Measurements from ENCODE around the gene STC2.

Gene STC2

DNA sequence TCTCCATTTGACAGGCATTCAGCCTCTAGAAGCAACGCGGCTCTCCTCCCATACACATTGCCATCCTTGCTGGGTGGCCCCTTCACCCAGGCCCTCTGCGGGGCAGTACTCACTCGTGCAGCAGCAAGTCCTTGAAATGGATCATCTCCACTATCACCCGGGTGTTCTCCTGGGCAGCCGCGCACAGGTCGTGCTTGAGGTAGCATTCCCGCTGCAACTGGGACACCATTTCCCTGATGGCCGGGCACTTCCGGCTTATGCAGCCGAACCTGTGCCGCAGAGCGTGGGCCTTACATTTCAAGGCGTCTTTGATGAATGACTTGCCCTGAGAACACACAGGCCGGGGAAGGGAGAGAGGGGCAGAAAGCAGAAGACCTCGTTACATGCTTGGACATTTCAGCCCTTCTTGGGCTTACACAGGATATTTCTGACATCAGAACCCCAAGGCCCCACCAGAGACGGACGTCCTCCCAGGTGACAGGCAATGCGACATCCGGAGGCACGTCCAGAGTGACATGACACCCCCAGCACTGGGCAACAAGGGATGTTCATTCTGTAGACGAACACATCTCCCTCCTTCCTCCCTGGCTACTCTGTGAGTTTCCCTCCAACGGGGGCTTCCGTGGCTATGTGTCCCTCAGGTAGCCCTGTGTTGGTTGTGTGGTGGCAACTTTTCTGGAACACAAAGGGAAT is 5.0 kb downstream of the STC2 start:
- DNase-seq (ENCODE audit: low read depth): no peak
- H3K4me3 ChIP-seq (ENCODE audit: low read depth, low read length): no peak overlapping the region
- TF ChIP-seq, protein P1, sequence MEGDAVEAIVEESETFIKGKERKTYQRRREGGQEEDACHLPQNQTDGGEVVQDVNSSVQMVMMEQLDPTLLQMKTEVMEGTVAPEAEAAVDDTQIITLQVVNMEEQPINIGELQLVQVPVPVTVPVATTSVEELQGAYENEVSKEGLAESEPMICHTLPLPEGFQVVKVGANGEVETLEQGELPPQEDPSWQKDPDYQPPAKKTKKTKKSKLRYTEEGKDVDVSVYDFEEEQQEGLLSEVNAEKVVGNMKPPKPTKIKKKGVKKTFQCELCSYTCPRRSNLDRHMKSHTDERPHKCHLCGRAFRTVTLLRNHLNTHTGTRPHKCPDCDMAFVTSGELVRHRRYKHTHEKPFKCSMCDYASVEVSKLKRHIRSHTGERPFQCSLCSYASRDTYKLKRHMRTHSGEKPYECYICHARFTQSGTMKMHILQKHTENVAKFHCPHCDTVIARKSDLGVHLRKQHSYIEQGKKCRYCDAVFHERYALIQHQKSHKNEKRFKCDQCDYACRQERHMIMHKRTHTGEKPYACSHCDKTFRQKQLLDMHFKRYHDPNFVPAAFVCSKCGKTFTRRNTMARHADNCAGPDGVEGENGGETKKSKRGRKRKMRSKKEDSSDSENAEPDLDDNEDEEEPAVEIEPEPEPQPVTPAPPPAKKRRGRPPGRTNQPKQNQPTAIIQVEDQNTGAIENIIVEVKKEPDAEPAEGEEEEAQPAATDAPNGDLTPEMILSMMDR (conservative IDR thresholded peaks at IDR 0.05; ENCODE audit: low read depth, low read length): no peak

DNA sequence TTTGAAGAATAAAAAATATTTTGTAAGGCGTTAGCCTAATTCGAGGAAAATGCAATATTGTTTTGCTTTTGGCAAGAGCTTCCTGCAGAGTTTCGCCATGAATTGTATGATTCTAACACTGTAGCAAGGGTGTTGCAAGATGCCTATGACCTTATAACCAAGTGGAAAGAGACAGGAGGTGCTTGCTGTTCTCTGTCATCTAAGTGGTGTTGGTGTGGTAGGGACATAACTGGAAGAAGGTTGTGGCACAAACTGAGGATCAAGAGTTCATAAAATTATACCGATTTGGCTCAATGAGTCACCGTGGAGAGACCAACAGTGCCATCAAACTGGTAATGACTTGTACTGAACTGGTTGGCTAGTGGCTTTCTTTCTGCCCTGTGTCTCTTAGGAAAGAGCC is 6.3 kb downstream of the STC2 start:
- no peak overlapping the region for H3K4me3 ChIP-seq (ENCODE audit: low read depth, low read length)
- peak; percentile 54 for DNase-seq (ENCODE audit: low read depth)
- TF ChIP-seq, protein P1 (conservative IDR thresholded peaks at IDR 0.05; ENCODE audit: low read depth, low read length): no peak

DNA sequence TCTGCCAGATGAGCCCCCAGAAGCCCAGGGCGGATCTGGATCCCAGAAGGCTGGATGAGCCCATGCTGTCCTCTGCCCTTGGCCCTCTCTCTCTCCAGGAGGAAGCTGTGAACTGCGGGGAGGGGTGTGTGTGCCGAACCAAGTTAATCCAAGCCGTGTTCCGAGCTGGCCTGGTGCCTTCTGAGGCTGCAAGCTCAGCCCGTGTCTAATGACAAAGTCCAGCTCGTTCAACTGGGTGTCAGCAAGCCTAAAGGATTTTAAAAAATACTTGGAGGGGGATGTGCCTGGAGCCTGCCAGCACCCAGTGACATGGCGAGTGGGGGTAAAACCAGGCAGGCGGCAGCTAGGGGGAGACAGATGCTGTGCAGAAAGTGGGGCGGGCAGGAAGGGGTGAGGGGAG is 8.0 kb downstream of the STC2 start:
- H3K4me3 ChIP-seq (ENCODE audit: low read depth, low read length): no peak overlapping the region
- DNase-seq (ENCODE audit: low read depth): no peak
- TF ChIP-seq, protein P1 (conservative IDR thresholded peaks at IDR 0.05; ENCODE audit: low read depth, low read length): peak; percentile 17

DNA sequence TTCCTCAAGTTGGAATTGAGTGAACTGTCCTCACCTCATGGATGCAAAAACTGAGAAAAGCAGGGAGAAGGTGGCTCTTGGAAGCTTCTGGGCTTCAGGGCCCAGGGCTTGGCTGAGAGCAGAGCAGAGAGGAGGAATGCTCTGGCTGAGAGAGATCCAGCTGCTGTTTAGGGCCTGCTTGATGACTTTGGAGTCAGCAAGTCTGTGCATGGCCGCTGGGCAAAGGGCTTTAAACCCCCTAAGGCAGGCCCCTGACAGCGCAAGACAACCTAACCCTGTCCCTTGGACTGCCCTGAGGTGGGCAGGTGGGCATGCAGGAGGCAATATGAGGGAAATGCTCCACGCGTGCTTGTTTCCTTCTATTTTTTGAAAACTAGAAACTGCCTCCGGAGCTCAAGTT is 8.6 kb downstream of the STC2 start:
- TF ChIP-seq, protein P1 (conservative IDR thresholded peaks at IDR 0.05; ENCODE audit: low read depth, low read length): no peak

DNA sequence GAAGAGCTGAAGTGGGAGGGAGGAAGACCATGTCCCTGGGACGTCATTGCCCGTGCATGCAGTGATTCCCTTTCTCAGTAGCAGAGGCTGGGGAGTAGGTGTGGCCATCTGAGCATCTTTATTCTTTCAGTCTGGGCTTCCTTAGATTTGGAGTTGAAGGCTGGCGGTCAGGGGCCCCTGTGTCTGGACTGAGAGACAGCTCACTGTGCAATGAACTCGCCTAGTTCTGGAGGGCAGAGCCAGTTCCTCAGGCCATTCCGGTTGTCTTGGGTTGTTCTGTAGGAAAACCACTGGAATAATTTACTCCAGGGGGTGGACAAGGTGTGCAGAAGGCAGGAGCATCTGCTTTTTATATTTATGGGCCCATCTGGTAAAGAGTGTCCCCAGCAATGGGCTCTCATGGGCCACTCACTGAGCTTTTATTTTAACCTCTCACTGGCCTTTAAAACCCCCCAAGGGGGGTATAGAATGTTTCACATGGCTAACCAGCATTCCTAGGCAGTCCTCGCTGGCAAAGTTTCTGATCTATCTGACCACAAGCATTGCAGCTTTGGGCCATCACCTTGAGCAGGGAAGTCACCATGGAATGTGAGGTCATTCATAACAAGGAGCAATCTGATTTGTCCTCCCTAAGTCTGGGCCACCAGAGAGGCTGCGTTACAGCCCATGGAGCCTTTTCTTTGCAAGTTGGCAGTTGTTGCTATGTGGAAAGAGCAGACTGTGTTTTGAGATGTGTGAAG is 9.2 kb downstream of the STC2 start:
- no peak overlapping the region for H3K4me3 ChIP-seq (ENCODE audit: low read depth, low read length)
- TF ChIP-seq, protein P1 (conservative IDR thresholded peaks at IDR 0.05; ENCODE audit: low read depth, low read length): no peak
- peak; percentile 70 for DNase-seq (ENCODE audit: low read depth)

More for the DNA sequence above, 8.6 kb downstream of the STC2 start:
- DNase-seq (ENCODE audit: low read depth): no peak
- H3K4me3 ChIP-seq (ENCODE audit: low read depth, low read length): no peak overlapping the region

DNA sequence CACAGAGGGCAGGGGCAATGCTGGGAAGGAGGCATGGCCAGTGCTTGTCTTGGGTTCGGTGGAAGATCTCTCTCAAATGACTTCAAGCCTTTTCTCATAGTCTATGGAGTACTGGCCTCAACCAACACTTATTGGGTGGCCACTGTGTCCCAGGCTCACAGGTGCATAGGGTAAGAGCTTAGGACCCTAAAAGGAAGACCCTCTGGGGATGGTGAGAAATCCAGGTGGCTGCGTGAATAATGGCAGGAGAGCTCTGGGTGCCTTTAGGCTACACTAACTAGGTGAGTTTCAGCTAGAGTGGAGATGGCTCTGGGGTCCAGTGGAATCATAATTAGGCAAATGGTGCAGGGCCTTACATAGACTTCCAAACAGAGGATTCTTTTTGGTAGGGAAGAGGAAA is 9.9 kb downstream of the STC2 start:
- DNase-seq (ENCODE audit: low read depth): no peak
- no peak overlapping the region for H3K4me3 ChIP-seq (ENCODE audit: low read depth, low read length)
- TF ChIP-seq, protein P1 (conservative IDR thresholded peaks at IDR 0.05; ENCODE audit: low read depth, low read length): no peak

Measured in choroid plexus epithelial cell (primary cell).